ENCODE data around the gene SPOUT1. TPM values are rescaled to one million over a fixed set of nuclear protein-coding genes. Genes with fewer than 3 reads are reported as not detected.

The SPOUT1 gene
- polyA plus RNA-seq, 1 donor (not counting 4 experiments of a cell fraction or from before 2014, with no cell fraction given) = 22.0 TPM

DNA sequence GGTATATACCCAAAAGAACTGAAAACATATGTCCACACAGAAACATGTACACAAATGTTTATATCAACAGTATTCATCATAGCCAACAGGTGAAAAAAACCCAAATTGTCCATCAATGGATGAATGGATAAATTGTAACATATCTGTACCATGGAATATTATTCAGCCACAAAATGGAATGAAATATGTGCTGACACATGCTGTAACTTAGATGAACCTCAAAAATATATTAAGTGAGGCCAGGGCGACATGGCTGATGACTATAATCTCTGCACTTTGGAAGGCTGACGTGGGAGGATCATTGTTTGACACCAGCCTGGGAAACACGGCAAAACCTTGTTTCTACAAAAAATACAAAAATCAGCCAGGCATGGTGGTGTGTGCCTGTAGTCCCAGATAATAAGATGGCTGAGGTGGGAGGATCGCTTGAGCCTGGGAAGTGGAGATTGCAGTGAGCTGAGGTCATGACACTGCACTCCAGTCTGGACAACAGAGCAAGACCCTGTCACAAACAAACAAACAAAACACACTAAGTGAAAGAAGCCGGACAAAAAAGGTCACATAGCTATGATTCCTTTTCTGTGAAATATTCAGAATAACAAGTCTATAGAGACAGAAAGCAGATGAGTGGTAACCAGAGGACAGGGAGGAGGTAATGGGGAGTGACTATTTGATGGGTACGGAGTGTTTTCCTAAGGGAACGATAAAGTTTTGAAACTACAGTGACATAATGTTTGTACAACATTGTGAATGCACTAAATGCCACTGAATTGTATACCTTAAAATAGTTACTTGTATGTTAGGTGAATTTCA, 40.7 kb upstream of the SPOUT1 start:
- Histone ChIP-seq H3K36me3 (ENCODE audit: control insufficient read depth in 2 of 2, extremely low read depth in 1 of 2, insufficient read depth in 2 of 2, low read length in 2 of 2) (no peaks in the 10 kb centered on the region), H3K9ac (ENCODE audit: control insufficient read depth, extremely low read depth, insufficient read depth, low read length) (no peak overlapping the region), H4K20me1 (ENCODE audit: control insufficient read depth, extremely low read depth, insufficient read depth, low read length) (no peaks in the 10 kb centered on the region), H3K4me1 (ENCODE audit: control insufficient read depth, extremely low read depth, insufficient read depth, low read length) (peaks cover 4% of the 10 kb centered on the region), H3K4me2 (ENCODE audit: control insufficient read depth, extremely low read depth, insufficient read depth, low read depth, low read length) (no peak overlapping the region), H3K4me3 (ENCODE audit: control insufficient read depth in 2 of 3, extremely low read depth in 1 of 3, insufficient read depth in 2 of 3, low read depth in 1 of 3, low read length in 3 of 3) (no peak overlapping the region), H3K27ac (ENCODE audit: control insufficient read depth, insufficient read depth, low read length) (no peak overlapping the region), H3K9me1 (ENCODE audit: control insufficient read depth, extremely low read depth, insufficient read depth, low read length) (no peaks in the 10 kb centered on the region), H3K79me2 (ENCODE audit: control insufficient read depth, insufficient read depth, low read length) (no peaks in the 10 kb centered on the region), H2AFZ (ENCODE audit: control insufficient read depth, low read length) (no peak overlapping the region), H3K27me3 (ENCODE audit: control insufficient read depth, extremely low read depth, insufficient read depth, low read length) (no peaks in the 10 kb centered on the region), H3K9me3 (ENCODE audit: control insufficient read depth, low read depth, low read length) (no peaks in the 10 kb centered on the region)
- DNase-seq (ENCODE audit: low read depth, low spot score) (no peak), FAIRE-seq (no peak)
- TF ChIP-seq EZH2 (IDR thresholded peaks at IDR 0.05; ENCODE audit: low read length) = no peak
- TF ChIP-seq, protein P1, sequence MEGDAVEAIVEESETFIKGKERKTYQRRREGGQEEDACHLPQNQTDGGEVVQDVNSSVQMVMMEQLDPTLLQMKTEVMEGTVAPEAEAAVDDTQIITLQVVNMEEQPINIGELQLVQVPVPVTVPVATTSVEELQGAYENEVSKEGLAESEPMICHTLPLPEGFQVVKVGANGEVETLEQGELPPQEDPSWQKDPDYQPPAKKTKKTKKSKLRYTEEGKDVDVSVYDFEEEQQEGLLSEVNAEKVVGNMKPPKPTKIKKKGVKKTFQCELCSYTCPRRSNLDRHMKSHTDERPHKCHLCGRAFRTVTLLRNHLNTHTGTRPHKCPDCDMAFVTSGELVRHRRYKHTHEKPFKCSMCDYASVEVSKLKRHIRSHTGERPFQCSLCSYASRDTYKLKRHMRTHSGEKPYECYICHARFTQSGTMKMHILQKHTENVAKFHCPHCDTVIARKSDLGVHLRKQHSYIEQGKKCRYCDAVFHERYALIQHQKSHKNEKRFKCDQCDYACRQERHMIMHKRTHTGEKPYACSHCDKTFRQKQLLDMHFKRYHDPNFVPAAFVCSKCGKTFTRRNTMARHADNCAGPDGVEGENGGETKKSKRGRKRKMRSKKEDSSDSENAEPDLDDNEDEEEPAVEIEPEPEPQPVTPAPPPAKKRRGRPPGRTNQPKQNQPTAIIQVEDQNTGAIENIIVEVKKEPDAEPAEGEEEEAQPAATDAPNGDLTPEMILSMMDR (optimal IDR thresholded peaks at IDR 0.05 in 1 of 3, IDR thresholded peaks at IDR 0.05 in 1 of 3, conservative IDR thresholded peaks at IDR 0.05 in 1 of 3; ENCODE audit: extremely low read depth in 1 of 3, insufficient read depth in 2 of 3, low read length in 3 of 3) = no peak
- dilution Hi-C loops (cut with MboI; ENCODE audit: extremely low pct_ligation_motif_present, low sequenced_read_pairs) = no loop called here

DNA sequence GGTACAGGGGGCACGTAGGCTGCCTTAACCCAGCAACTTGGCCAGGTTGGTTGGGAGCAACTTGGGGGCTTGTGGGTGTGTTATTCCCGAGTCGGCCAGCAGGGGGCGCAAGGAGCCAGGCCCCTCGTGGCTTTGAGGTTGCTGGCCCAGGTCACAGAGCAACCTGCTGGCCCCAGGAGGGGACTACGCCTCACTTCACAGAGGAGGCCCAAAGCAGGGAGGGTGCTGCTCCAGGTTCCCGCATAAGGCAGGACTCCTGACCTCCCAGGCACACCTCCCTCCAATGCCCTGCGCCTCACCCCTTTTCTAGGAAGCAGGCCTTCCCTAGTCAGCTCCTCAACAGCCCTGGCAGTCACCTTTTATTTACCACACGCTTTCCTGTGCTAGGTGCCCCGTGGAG, 34.1 kb upstream of the SPOUT1 start:
- no peaks in the 10 kb centered on the region for H3K9me1 ChIP-seq (ENCODE audit: control insufficient read depth, extremely low read depth, insufficient read depth, low read length)
- H3K4me3 ChIP-seq (ENCODE audit: control insufficient read depth in 2 of 3, extremely low read depth in 1 of 3, insufficient read depth in 2 of 3, low read depth in 1 of 3, low read length in 3 of 3) = no peak overlapping the region
- no peak overlapping the region for H2AFZ ChIP-seq (ENCODE audit: control insufficient read depth, low read length)
- no peaks in the 10 kb centered on the region for H3K27me3 ChIP-seq (ENCODE audit: control insufficient read depth, extremely low read depth, insufficient read depth, low read length)
- H3K9ac ChIP-seq (ENCODE audit: control insufficient read depth, extremely low read depth, insufficient read depth, low read length) = no peak overlapping the region
- H4K20me1 ChIP-seq (ENCODE audit: control insufficient read depth, extremely low read depth, insufficient read depth, low read length) = no peaks in the 10 kb centered on the region
- H3K27ac ChIP-seq (ENCODE audit: control insufficient read depth, insufficient read depth, low read length) = no peak overlapping the region
- H3K9me3 ChIP-seq (ENCODE audit: control insufficient read depth, low read depth, low read length) = no peaks in the 10 kb centered on the region
- FAIRE-seq (no peak), DNase-seq (ENCODE audit: low read depth, low spot score) (no peak)
- TF ChIP-seq, protein P1 (optimal IDR thresholded peaks at IDR 0.05 in 1 of 3, IDR thresholded peaks at IDR 0.05 in 1 of 3, conservative IDR thresholded peaks at IDR 0.05 in 1 of 3; ENCODE audit: extremely low read depth in 1 of 3, insufficient read depth in 2 of 3, low read length in 3 of 3) = peak; percentile 83 to 99 (median 92)
- no peak for TF ChIP-seq EZH2 (IDR thresholded peaks at IDR 0.05; ENCODE audit: low read length)
- peaks cover 14% of the 10 kb centered on the region for H3K4me1 ChIP-seq (ENCODE audit: control insufficient read depth, extremely low read depth, insufficient read depth, low read length)
- dilution Hi-C loops (cut with MboI; ENCODE audit: extremely low pct_ligation_motif_present, low sequenced_read_pairs) = no loop called here
- no peak overlapping the region for H3K4me2 ChIP-seq (ENCODE audit: control insufficient read depth, extremely low read depth, insufficient read depth, low read depth, low read length)
- no peaks in the 10 kb centered on the region for H3K36me3 ChIP-seq (ENCODE audit: control insufficient read depth in 2 of 2, extremely low read depth in 1 of 2, insufficient read depth in 2 of 2, low read length in 2 of 2)
- peaks cover 2% of the 10 kb centered on the region for H3K79me2 ChIP-seq (ENCODE audit: control insufficient read depth, insufficient read depth, low read length)

All from keratinocyte (primary cell).